Peyer's patch (tissue), 4 donors: ENCODE measurements around the gene RASD1. TPM values are rescaled to one million over a fixed set of nuclear protein-coding genes. Genes with fewer than 3 reads are reported as not detected.
A peak's percentile ranks its signal among the peaks of the same experiment; 100 is the strongest.

ENCODE experiments used
- DNase-seq, 3 donors: peaks; one replicate each; pipeline ENCODE4 v3.0.0-alpha.2; 2017 to 2019
- H3K27ac ChIP-seq, 4 donors: fragments of 200-600 bp; sonication (generic); one replicate each; pipeline ENCODE4 v1.5.1; 2016 to 2019
- H3K27me3 ChIP-seq, 2 donors: fragments of 200-600 bp; sonication (generic); one replicate each; pipeline ENCODE4 v1.5.1; 2019
- H3K36me3 ChIP-seq, 3 donors: fragments of 200-600 bp; sonication (generic); one replicate each; pipeline ENCODE4 v1.5.1; 2016 to 2019
- H3K4me1 ChIP-seq, 4 donors: fragments of 200-600 bp; sonication (generic); one replicate each; pipeline ENCODE4 v1.5.1; 2016 to 2019
- H3K4me3 ChIP-seq, 4 donors: fragments of 200-600 bp; sonication (generic); 1 replicate in 3 of 4; 2 replicates in 1 of 4; pipeline ENCODE4 v1.5.1; 2016 to 2019; ENCODE audit warnings: mild to moderate bottlenecking in 1 of 4
- H3K9me3 ChIP-seq, 4 donors: fragments of 200-600 bp; sonication (generic); one replicate each; pipeline ENCODE4 v1.5.1; 2016 to 2019; ENCODE audit warnings: mild to moderate bottlenecking in 1 of 4
- CTCF ChIP-seq, 6 experiments: fragments of 450-650 bp in 4 of 6; fragments of 200-600 bp in 2 of 6; sonication (generic) in 1 of 6; IDR thresholded peaks; one replicate each; pipeline ENCODE4 v1.5.1; 2017 to 2019; ENCODE audit warnings: antibody characterized with exemption in 6 of 6, mild to moderate bottlenecking in 3 of 6, moderate library complexity in 1 of 6
- POLR2A ChIP-seq, 2 donors: fragments of 450-650 bp; IDR thresholded peaks; one replicate each; pipeline ENCODE4 v1.5.1; 2017; ENCODE audit warnings: antibody characterized with exemption in 2 of 2, mild to moderate bottlenecking in 2 of 2, moderate library complexity in 2 of 2
- total RNA-seq, 4 donors: library from RNA; depleted of rRNA; stranded (reverse); fragments of >200 nt; gene quantifications; one replicate each; pipeline ENCODE4 v1.1.0, GENCODE V29; 2016

RASD1 gene
- 10 to 100 TPM; 15.0 to 32.2 (median 25.1) TPM for total RNA-seq

DNA sequence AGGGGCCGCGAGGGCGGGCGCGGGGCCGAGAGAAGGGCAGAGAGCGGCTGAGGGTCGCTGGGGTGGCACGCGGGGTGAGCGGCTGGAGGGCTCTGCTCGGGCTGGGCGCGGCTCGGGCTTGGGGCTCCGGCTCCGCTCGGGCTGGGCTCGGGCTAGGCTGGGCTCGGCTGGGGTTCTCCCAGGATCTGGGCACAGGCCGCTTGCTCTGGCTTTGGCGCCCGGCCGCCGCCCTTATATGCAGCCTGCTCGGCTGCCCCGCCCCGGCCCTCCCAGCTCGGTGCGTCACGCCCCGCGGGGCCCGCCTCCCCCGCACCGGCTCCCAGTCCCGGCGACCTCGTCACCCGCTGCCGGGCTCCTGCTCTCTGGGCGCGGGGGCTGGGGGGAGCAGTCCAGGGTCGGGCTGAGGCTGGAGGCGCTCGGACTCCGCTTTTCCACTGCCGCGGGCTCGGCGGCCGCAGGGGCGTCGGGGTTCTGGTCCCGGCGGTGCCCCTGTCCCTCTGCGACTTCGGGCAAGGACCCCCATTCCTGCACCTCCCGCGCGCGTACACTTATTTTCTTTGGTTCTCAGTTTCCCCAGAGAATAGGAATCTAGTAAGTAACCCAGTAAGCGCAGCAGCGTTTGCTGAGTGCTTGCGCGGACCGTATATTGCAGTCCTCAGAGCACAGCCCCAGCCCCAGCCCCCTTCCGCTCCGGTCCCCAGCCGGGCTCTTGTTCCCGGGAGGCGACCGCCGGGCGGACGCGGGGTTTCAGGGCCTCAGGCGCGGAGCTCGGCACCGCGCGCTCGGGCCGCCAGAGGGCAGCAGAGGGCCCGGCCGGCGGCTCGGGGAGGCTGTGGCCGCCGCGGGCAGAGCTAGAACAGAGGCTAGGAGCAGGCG, at the start of gene RASD1:
RASD1 (minus strand) TSS at position 207 of the 876 bp plus-strand sequence. CDS start 214 bp downstream, outside the sequence.
- peaks cover 0 to 13% (median 0%) of the 10 kb centered on the region in 3 donors for H3K36me3 ChIP-seq
- H3K27ac ChIP-seq, result peak within 1 kb of the TSS; percentile 41 to 78 (median 50)

GRCh38 chr17:17545984-17546383, 49.8 kb upstream of the RASD1 start:
- Histone ChIP-seq H3K27me3 (no peaks in the 10 kb centered on the region), H3K27ac (no peak overlapping the region), H3K9me3 (no peaks in the 10 kb centered on the region), H3K4me3 (no peak overlapping the region), H3K4me1 (peaks cover 0 to 3% (median 0%) of the 10 kb centered on the region in 4 donors), H3K36me3 (no peaks in the 10 kb centered on the region)
- no peak for DNase-seq
- TF ChIP-seq CTCF (IDR thresholded peaks at IDR 0.05) (no peak), POLR2A (IDR thresholded peaks at IDR 0.05) (no peak)

More for the DNA sequence above, at the start of gene RASD1:
- Histone ChIP-seq H3K4me1 (peaks cover 0 to 25% (median 17%) of the 10 kb centered on the region in 4 donors), H3K4me3 (peak within 1 kb of the TSS; percentile 31 to 63 (median 58)), H3K9me3 (no peaks in the 10 kb centered on the region), H3K27me3 (no peaks in the 10 kb centered on the region)
- DNase-seq, result peak; percentile 75 to 94 (median 94)
- TF ChIP-seq CTCF (IDR thresholded peaks at IDR 0.05) (peak; percentile 90 to 98 (median 96)), POLR2A (IDR thresholded peaks at IDR 0.05) (peak; percentile 97 to 98)

DNA sequence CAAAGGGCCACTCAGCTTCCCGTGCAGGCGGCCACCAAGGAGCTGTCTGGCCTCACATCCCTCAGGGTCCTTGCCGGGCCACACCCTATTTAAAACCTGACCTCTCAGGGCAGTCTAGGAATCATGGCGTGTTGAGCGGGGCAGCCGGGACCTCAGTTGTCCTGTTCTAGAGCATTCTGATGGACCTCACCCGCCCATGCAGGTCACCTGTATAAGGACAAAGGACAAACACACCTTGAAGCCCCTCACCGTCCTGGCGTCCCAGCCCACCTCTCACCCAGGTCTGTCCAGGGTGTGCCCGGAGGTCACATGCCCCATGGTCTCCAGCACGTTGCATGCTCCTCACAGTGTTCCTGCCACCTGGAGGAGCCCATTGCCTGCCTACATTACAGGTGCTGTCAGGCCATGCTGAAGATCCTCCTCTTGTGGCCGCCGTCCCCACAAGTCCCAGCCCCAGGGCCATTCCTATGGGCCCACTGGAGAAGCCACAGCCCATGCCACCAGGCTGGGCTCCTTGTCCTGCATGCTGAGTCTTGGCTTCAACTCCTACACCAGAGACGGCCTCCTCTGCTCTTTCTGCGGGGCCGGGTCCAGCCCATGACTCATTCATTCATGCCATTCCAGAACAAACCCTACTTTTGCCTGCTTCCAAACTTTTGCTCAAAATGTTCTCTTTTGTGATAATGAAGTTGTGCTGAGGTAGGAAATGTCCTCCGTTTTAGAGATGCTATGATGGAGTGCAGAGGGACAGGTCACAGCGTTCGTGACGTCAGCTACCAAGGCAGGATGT, 49.0 kb upstream of the RASD1 start:
- TF ChIP-seq POLR2A (IDR thresholded peaks at IDR 0.05), result no peak
- TF ChIP-seq CTCF (IDR thresholded peaks at IDR 0.05), result no peak
- H3K27me3 ChIP-seq, result no peaks in the 10 kb centered on the region
- DNase-seq, result no peak
- H3K4me3 ChIP-seq, result no peak overlapping the region
- no peak overlapping the region for H3K27ac ChIP-seq
- H3K4me1 ChIP-seq, result no peaks in the 10 kb centered on the region
- H3K36me3 ChIP-seq, result no peaks in the 10 kb centered on the region
- no peaks in the 10 kb centered on the region for H3K9me3 ChIP-seq

DNA sequence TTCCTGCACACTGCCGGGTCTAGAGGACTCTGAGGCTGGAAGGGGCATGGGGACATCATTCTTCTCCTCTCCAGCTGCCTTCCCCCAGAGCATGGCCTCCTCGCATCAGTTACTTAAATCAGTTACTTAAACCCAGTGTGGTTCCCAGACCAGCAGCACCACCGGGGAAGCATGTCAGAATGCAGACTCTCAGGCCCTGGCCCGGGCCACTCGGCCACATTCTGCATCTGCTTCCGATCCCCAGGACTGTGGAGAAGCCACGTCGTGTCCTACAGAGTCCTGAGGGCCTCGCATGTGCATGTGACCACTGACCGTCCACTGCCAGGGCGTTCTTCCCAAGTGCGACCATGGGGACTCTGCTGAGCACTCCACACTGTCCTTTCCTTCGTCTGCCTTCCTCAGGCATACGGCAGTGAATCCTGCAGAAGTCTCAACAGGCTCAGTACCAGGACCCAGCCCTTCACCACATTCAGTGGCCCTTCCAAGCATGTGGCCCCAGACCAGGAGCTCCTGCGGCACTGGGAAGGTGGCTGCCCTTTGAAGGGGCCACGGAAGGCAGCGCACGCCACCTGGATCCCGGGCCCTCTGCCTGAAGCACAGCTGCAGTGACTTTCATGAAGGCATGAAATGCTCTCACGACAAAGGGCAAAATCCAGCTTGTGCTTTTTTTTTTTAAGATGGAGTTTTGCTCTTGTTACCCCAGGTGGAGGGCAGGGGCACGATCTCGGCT, 46.9 kb upstream of the RASD1 start:
- Histone ChIP-seq H3K27ac (no peak overlapping the region), H3K36me3 (no peaks in the 10 kb centered on the region), H3K27me3 (no peaks in the 10 kb centered on the region), H3K4me3 (no peak overlapping the region), H3K4me1 (peaks cover 0 to under 1% (median 0%) of the 10 kb centered on the region in 4 donors), H3K9me3 (no peaks in the 10 kb centered on the region)
- TF ChIP-seq CTCF (IDR thresholded peaks at IDR 0.05) (no peak), POLR2A (IDR thresholded peaks at IDR 0.05) (no peak)
- no peak for DNase-seq

- no peak for TF ChIP-seq POLR2A (IDR thresholded peaks at IDR 0.05)
- TF ChIP-seq CTCF (IDR thresholded peaks at IDR 0.05), result no peak
- Histone ChIP-seq H3K27ac (no peak overlapping the region), H3K4me3 (no peak overlapping the region), H3K4me1 (peaks cover 0 to 9% (median 0%) of the 10 kb centered on the region in 4 donors), H3K36me3 (no peaks in the 10 kb centered on the region), H3K27me3 (no peaks in the 10 kb centered on the region), H3K9me3 (no peaks in the 10 kb centered on the region)
- DNase-seq, result no peak
Measured at GRCh38 chr17:17541640-17542001, 45.4 kb upstream of the RASD1 start.
